GM12878 (cell line): Measurements from ENCODE around the gene NHERF2. TPM values are rescaled to one million over a fixed set of nuclear protein-coding genes. Genes with fewer than 3 reads are reported as not detected.

Experiments
- ATAC-seq: fragments of 200-7000 bp; cut with Tn5 transposase; 3 replicates; pipeline ENCODE4 v1.9.1; 2020; ENCODE audit warnings: mild to moderate bottlenecking, moderate library complexity
- BruUV-seq: library from RNA; stranded (reverse); fragments of 400-500 nt; replicated peaks from 2 replicates; lab custom pipeline; 2021; lab: Mats Ljungman, UMichigan
- CTCF ChIA-PET: fragments of 300-600 bp; sonication (Branson Sonifier 250); formaldehyde crosslinking; extraction: SDS; loops from one replicate; lab custom pipeline; 2021; ENCODE audit warnings: inconsistent platforms; lab: Yijun Ruan, JAX
- POLR2A ChIA-PET: fragments of 350-600 bp; formaldehyde crosslinking; extraction: SDS; loops from one replicate; lab custom pipeline; 2021; ENCODE audit warnings: inconsistent platforms; lab: Charles Lee
- RAD21 ChIA-PET: fragments of 300-600 bp; sonication (Branson Sonifier 250); formaldehyde crosslinking; loops from one replicate; lab custom pipeline; 2023; ENCODE audit warnings: antibody characterized with exemption; ENCODE audit not compliant: unreplicated experiment; lab: Charles Lee
- SMC1A ChIA-PET: fragments of 300-600 bp; sonication (Branson Sonifier 250); formaldehyde crosslinking; loops from one replicate; lab custom pipeline; 2023; ENCODE audit not compliant: unreplicated experiment, uncharacterized antibody; lab: Charles Lee
- DNase-seq: peaks from one replicate; pipeline ENCODE4 v3.0.0-alpha.2; 2011; ENCODE audit warnings: low read depth, low spot score
- FAIRE-seq: peaks from 3 replicates; lab custom pipeline; 2011; peaks lifted over from hg19 to GRCh38; lab: Jason Lieb, UNC
- H2AFZ ChIP-seq: 2 replicates; pipeline ENCODE4 v1.6.0; 2011; ENCODE audit warnings: low read depth, low read length, control low read depth; ENCODE audit not compliant: control insufficient read depth
- H3K27ac ChIP-seq: 2 replicates; pipeline ENCODE4 v1.5.1; 2011; ENCODE audit warnings: control low read depth; ENCODE audit not compliant: control insufficient read depth, insufficient read depth
- H3K27me3 ChIP-seq, 2 experiments: replicated peaks in 1 of 2; 2 replicates each; pipeline versions ENCODE4 v1.6.0 to v1.6.1; 2011; ENCODE audit warnings: low read length in 1 of 2; ENCODE audit not compliant: control insufficient read depth in 2 of 2, insufficient read depth in 2 of 2
- H3K36me3 ChIP-seq, 2 experiments: 2 replicates each; pipeline ENCODE4 v1.5.1; 2011; ENCODE audit warnings: low read length in 1 of 2; ENCODE audit not compliant: control insufficient read depth in 2 of 2, insufficient read depth in 2 of 2
- H3K4me1 ChIP-seq: 2 replicates; pipeline ENCODE4 v1.6.1; 2011; ENCODE audit warnings: mild to moderate bottlenecking, low read length, moderate library complexity, mixed read lengths; ENCODE audit not compliant: control insufficient read depth, insufficient read depth
- H3K4me2 ChIP-seq: 2 replicates; pipeline ENCODE4 v1.6.0; 2011; ENCODE audit warnings: control low read depth; ENCODE audit not compliant: control insufficient read depth, insufficient read depth
- H3K4me3 ChIP-seq: fragments of 200-600 bp; sonication (generic); 2 replicates; pipeline ENCODE4 v1.5.1; 2016
- H3K79me2 ChIP-seq: 2 replicates; pipeline ENCODE4 v1.6.0; 2011; ENCODE audit warnings: low read length; ENCODE audit not compliant: control insufficient read depth, insufficient read depth
- H3K9ac ChIP-seq: 2 replicates; pipeline ENCODE4 v1.8.0; 2011; ENCODE audit warnings: low read length, control low read depth, mixed read lengths; ENCODE audit not compliant: control insufficient read depth, insufficient read depth
- H3K9me3 ChIP-seq: replicated peaks from 3 replicates; pipeline ENCODE4 v1.5.1; 2011; ENCODE audit warnings: mild to moderate bottlenecking, low read length; ENCODE audit not compliant: control insufficient read depth, insufficient read depth
- H4K20me1 ChIP-seq: 2 replicates; pipeline ENCODE4 v1.6.0; 2011; ENCODE audit not compliant: control insufficient read depth, insufficient read depth
- MEF2A ChIP-seq: IDR thresholded peaks from 2 replicates; pipeline ENCODE4 v1.6.1; 2011; ENCODE audit warnings: low read depth, mild to moderate bottlenecking, low read length, moderate library complexity; ENCODE audit not compliant: insufficient read depth
- POLR2A ChIP-seq: IDR thresholded peaks from 2 replicates; pipeline ENCODE4 v1.6.1; 2011; ENCODE audit warnings: low read depth, mild to moderate bottlenecking, low read length
- SUZ12 ChIP-seq: fragments of 200-600 bp; sonication (generic); IDR thresholded peaks from one replicate; pipeline ENCODE4 v1.6.1; 2018; ENCODE audit warnings: antibody characterized with exemption, mild to moderate bottlenecking; ENCODE audit not compliant: unreplicated experiment
- ZNF207 ChIP-seq: fragments of 450-650 bp; IDR thresholded peaks from 2 replicates; pipeline ENCODE4 v1.6.1; 2014; ENCODE audit warnings: antibody characterized with exemption, mild to moderate bottlenecking, borderline replicate concordance
- WGBS: methylation state at CpG from one replicate; pipeline ENCODE4 v1.1.6; 2016; ENCODE audit warnings: low lambda C conversion rate; ENCODE audit not compliant: insufficient replicate concordance, insufficient coverage; ENCODE audit errors: missing lambda C conversion rate; 5-methylcytosine and 5-hydroxymethylcytosine counted together
- in situ Hi-C: fragments of 300-500 bp; cut with MboI; formaldehyde crosslinking; loops from 9 replicates; pipeline ENCODE4 v1.14.3; 2018; ENCODE audit warnings: mixed read lengths
- intact Hi-C: fragments of 100-400 bp; cut with micrococcal nuclease; formaldehyde crosslinking; loops from one replicate; pipeline ENCODE4 v1.14.2; 2022; ENCODE audit not compliant: unreplicated experiment
- polyA plus RNA-seq, 11 experiments: library from polyadenylated mRNA; depleted of rRNA in 4 of 11; unstranded in 6 of 11; stranded (reverse) in 5 of 11; fragments of >200 nt; fragmentation: Nextera tagmentation in 4 of 11; fragmentation: Illumina TruSeq in 1 of 11; extraction: Ambion mirVana in 4 of 11; extraction: Trizol in 1 of 11; gene quantifications; 1 replicate in 1 of 11; 2 replicates in 10 of 11; pipeline versions ENCODE4 v1.2.1 to v1.2.3, GENCODE V29; 2011 to 2016; ENCODE audit warnings: inconsistent platforms in 2 of 11, missing spikeins in 2 of 11, low read depth in 1 of 11
- total RNA-seq, 4 experiments: library from RNA; depleted of rRNA in 3 of 4; stranded (reverse); fragments of >200 nt in 3 of 4; fragmentation: Illumina TruSeq in 1 of 4; extraction: Trizol in 1 of 4; gene quantifications; 2 replicates each; pipeline versions ENCODE4 v1.2.1 to v1.2.3, GENCODE V29; 2013 to 2021

NHERF2 gene
- total and polyA plus RNA-seq, 10 of the 15 experiments (the other 5 are each of a cell fraction or from before 2014, with no cell fraction given) = 0.05 to 0.31 (median 0.08) TPM; not detected in 4

GRCh38 chr16:1987198-1987597 lies 39.5 kb upstream of the NHERF2 start:
- RAD21 ChIA-PET = no interaction called here
- FAIRE-seq (no peak), DNase-seq (no peak), ATAC-seq (no peak)
- POLR2A ChIA-PET = interaction anchor here (1.9 to 2.6 kb wide), 2 partner anchors 22 to 46 kb away, joined by 6 to 9 read pairs; partner anchors contain the start of gene RPS2
- H3K4me3 ChIP-seq = no peak overlapping the region
- H3K27me3 ChIP-seq = 0 out of 4 replicates have a peak, but pooled peaks cover 0 to 3% of the 10 kb centered on the region in 2 experiments
- in situ Hi-C loops = no loop called here
- intact Hi-C loops = no loop called here
- BruUV-seq = no TSS peak
- H3K4me2 ChIP-seq = no peak overlapping the region
- 96% methylated on average over 10 of the region's 10 CpGs for WGBS
- no peak for TF ChIP-seq ZNF207
- no peak overlapping the region for H2AFZ ChIP-seq
- no peaks in the 10 kb centered on the region for H4K20me1 ChIP-seq
- no peak overlapping the region for H3K9ac ChIP-seq
- H3K4me1 ChIP-seq = peaks cover 31% of the 10 kb centered on the region
- SMC1A ChIA-PET = no interaction called here
- H3K27ac ChIP-seq = no peak overlapping the region
- peaks cover 5 to 6% of the 10 kb centered on the region in 2 experiments; a peak in 3 of 4 replicates for H3K36me3 ChIP-seq
- no peaks in the 10 kb centered on the region; the same call in none of the 2 replicates for H3K79me2 ChIP-seq
- H3K9me3 ChIP-seq = no peaks in the 10 kb centered on the region
- CTCF ChIA-PET = interaction anchor here (1.6 kb wide), 1 partner anchor 17 kb away, joined by 4 read pairs; no protein-coding TSS in a partner anchor

- H3K9me3 ChIP-seq = peaks cover 1% of the 10 kb centered on the region; the same call in 1 of the 3 replicates
- no TSS peak for BruUV-seq
- ChIA-PET POLR2A (interaction anchor here (1.9 to 2.9 kb wide), 2 partner anchors 28 to 48 kb away, joined by 6 to 13 read pairs; no protein-coding TSS in a partner anchor), RAD21 (no interaction called here), CTCF (interaction anchor here (1.0 kb wide), 1 partner anchor 14 kb away, joined by 3 read pairs; no protein-coding TSS in a partner anchor), SMC1A (no interaction called here)
- H3K4me3 ChIP-seq = peak within 1 kb of the TSS; percentile 65
- H3K79me2 ChIP-seq = no peaks in the 10 kb centered on the region; the same call in none of the 2 replicates
- H3K27me3 ChIP-seq = no peaks in the 10 kb centered on the region
- ATAC-seq (peak; percentile 2; the same call in 1 of the 3 replicates), FAIRE-seq (no peak), DNase-seq (no peak)
- H4K20me1 ChIP-seq = no peaks in the 10 kb centered on the region
- WGBS = 15% methylated on average over 57 of the region's 67 CpGs
- no peak for TF ChIP-seq MEF2A
- TF ChIP-seq POLR2A = peak; percentile 13; the same call in 1 of the 2 replicates
- no peak for TF ChIP-seq SUZ12
- in situ Hi-C loops (no loop called here), intact Hi-C loops (no loop called here)
- peak within 1 kb of the TSS; percentile 27 for H3K9ac ChIP-seq
- H2AFZ ChIP-seq = peak within 1 kb of the TSS; percentile 13
- H3K4me2 ChIP-seq = peak within 1 kb of the TSS; percentile 98
- H3K27ac ChIP-seq = peak within 1 kb of the TSS; percentile 39; the same call in 1 of the 2 replicates
- H3K36me3 ChIP-seq = peaks cover 5 to 6% of the 10 kb centered on the region in 2 experiments; a peak in 3 of 4 replicates
- peaks cover 42% of the 10 kb centered on the region for H3K4me1 ChIP-seq
These were observed 37.2 kb upstream of the NHERF2 start, which contains the start of gene SYNGR3 for GRCh38 chr16:1989209-1990100. TSS of gene SYNGR3 (plus strand) at chr16:1989970. CDS start at chr16:1990103, 133 bp downstream.
